Measurements from ENCODE around the gene PPTC7. TPM values are rescaled to one million over a fixed set of nuclear protein-coding genes. Genes with fewer than 3 reads are reported as not detected.
"Not testable (repeated sequence)": the region's sequence is repeated elsewhere in the genome, so short reads cannot be mapped to it uniquely, and the experiment has no call there.

The PPTC7 gene
- total and polyA plus RNA-seq, 12 donors = 18.9 to 162 (median 76.3) TPM

DNA sequence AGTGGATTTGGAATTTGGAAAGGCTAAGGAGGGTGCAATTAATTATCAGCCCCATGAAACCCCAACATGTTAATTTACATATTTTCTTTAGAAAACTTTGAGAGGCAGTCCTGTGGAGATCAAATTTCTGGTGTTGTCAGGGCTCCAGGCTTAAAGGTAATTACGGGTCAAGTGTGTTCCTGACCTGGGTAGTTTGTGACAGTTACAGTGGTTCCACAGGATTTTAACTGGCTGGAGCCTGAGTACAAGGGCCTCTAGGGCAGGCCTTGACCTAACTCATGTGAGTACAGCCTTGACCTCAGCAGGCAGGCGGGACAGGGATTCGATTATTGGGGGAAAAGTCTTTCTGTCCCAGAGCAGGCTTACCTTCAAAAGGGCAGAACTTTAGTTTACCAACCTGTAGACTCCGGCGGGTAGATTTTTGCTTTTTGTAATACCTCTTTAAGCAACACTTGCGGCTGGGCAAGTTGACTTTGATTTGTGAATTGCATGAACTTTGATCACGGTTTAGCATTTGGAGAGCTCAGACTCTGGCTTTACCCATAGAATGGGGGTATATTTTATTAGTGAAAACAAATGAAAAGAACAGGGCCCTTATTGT lies 8.4 kb upstream of the PPTC7 start:
- DNase-seq = no peak
- peaks cover 0 to 33% (median 11%) of the 10 kb centered on the region in 9 donors for H3K4me1 ChIP-seq
- H3K27ac ChIP-seq = peak overlapping the region in 9 of 10 donors; percentile 31 to 91 (median 68)
- 76 to 83% methylated on average over 7 of the region's 7 CpGs for WGBS, 2 donors
- H3K9me3 ChIP-seq = no peaks in the 10 kb centered on the region
- no peaks in the 10 kb centered on the region for H3K36me3 ChIP-seq
- no peak overlapping the region for H3K4me3 ChIP-seq
- intact Hi-C loops (cut with DNase I) = no loop called here
- no peak for TF ChIP-seq CTCF (IDR thresholded peaks at IDR 0.05)
- peak in 5 of 8 donors; percentile 37 to 54 (median 50) for ATAC-seq
- H3K27me3 ChIP-seq = no peaks in the 10 kb centered on the region

DNA sequence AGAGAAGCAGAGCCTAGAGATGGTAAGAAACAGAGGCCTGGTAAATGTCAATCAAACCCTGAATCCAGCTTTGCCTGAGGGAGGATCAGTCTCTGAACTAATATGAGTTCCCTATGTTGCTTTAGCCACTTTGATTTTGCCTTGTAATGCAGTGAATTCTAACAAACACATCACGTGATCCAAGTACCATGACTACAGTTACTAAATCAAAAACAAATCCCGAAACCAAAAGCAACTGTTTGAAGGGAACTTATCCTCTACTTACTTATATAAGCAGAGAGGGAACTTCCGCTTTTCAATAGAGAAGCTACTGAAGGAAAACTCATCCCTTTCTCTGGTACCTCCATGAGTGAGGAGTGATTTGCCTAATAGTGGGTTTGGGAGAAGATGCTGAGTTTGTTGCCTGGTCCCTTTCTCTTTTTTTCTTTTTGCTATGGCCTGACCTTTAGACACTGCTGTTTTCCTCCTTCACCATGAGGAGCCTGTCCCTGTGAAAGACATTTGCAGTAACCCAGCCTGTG lies 7.7 kb upstream of the PPTC7 start:
- TF ChIP-seq CTCF (IDR thresholded peaks at IDR 0.05) = no peak
- Histone ChIP-seq H3K36me3 (no peaks in the 10 kb centered on the region), H3K27me3 (no peaks in the 10 kb centered on the region), H3K9me3 (no peaks in the 10 kb centered on the region), H3K4me1 (peaks cover 0 to 37% (median 14%) of the 10 kb centered on the region in 9 donors), H3K4me3 (no peak overlapping the region), H3K27ac (peak overlapping the region in 9 of 10 donors; percentile 31 to 91 (median 68))
- intact Hi-C loops (cut with DNase I) = no loop called here
- DNase-seq (no peak), ATAC-seq (peak in 7 of 8 donors; percentile 62 to 84 (median 68))
- WGBS, 2 donors = 65 to 81% methylated on average over 3 of the region's 3 CpGs

DNA sequence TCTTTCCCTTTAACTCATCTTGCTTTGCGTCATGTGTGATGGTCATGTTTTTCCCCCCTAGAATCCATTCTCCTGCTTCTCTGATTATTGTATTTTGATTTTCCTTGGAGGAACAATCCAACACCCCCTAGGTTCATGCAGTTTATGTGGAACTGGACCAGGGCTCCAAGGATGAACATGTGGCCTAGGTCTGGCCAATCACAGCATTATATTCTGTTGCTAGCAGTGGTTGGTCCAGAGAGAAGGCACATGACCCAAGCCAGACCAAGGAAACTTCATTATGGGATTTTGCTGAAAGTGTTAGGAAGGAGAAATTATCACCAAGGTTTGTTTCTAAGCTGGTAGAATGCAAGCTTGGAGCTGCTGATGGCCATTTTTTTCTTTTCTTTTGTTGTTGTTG lies 6.9 kb upstream of the PPTC7 start:
- no peak for ATAC-seq
- no peaks in the 10 kb centered on the region for H3K27me3 ChIP-seq
- 100% methylated on average over 1 of the region's 1 CpG for WGBS, 2 donors
- TF ChIP-seq CTCF (IDR thresholded peaks at IDR 0.05) = no peak
- intact Hi-C loops (cut with DNase I) = no loop called here
- H3K27ac ChIP-seq = peak overlapping the region in 7 of 10 donors; percentile 25 to 91 (median 70)
- DNase-seq = no peak
- H3K36me3 ChIP-seq = no peaks in the 10 kb centered on the region
- H3K9me3 ChIP-seq = no peaks in the 10 kb centered on the region
- peaks cover 3 to 45% (median 22%) of the 10 kb centered on the region in 9 donors for H3K4me1 ChIP-seq
- no peak overlapping the region for H3K4me3 ChIP-seq

DNA sequence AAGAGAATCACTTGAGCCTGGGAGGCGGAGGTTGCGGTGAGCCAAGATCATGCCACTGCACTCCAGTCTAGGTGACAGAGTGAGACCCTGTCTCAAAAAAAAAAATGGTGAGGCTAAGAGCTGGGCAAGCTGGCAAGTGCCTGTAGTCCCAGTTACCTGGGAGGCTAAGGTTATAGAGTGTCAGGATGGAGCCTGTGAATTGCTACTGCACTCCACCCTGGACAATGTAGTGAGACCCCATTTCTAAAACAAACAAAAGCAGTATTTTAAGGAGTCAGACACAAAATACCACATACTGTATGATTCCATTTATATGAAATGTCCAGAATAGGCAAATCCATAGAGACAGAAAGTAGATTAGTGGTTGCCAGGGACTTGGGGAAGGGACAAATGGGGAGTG lies 4.0 kb upstream of the PPTC7 start:
- intact Hi-C loops (cut with DNase I); ATAC-seq: not testable (repeated sequence)

GRCh38 chr12:110585231-110585799 lies 2.2 kb upstream of the PPTC7 start:
- 18 to 22% methylated on average over 7 of the region's 7 CpGs for WGBS, 2 donors
- DNase-seq (no peak), ATAC-seq (peak in 1 of 8 donors; percentile 39)
- H3K27ac ChIP-seq = peak overlapping the region in 9 of 10 donors; percentile 91 to 97 (median 95)
- no peak overlapping the region for H3K4me3 ChIP-seq
- intact Hi-C loops (cut with DNase I) = no loop called here
- no peaks in the 10 kb centered on the region for H3K36me3 ChIP-seq
- no peak for TF ChIP-seq CTCF (IDR thresholded peaks at IDR 0.05)
- no peaks in the 10 kb centered on the region for H3K27me3 ChIP-seq
- H3K9me3 ChIP-seq = no peaks in the 10 kb centered on the region
- peaks cover 9 to 51% (median 44%) of the 10 kb centered on the region in 9 donors for H3K4me1 ChIP-seq

More for the DNA sequence above, 4.0 kb upstream of the PPTC7 start:
- WGBS, 2 donors = 100% methylated on average over 2 of the region's 2 CpGs
- not testable (repeated sequence) for DNase-seq, H3K36me3 ChIP-seq, H3K4me3 ChIP-seq, H3K9me3 ChIP-seq, H3K27me3 ChIP-seq
- H3K4me1 ChIP-seq = peaks cover 9 to 53% (median 39%) of the 10 kb centered on the region in 9 donors
- H3K27ac ChIP-seq = peak overlapping the region in 1 of 10 donors; percentile 95

Measured in heart right ventricle (tissue), 16 donors.